ENCODE data around the gene PCDHGA1.

The PCDHGA1 gene

GRCh38 chr5:141516672-141517025 is 186.3 kb downstream of the PCDHGA1 start:
- DNase-seq, result no peak

DNA sequence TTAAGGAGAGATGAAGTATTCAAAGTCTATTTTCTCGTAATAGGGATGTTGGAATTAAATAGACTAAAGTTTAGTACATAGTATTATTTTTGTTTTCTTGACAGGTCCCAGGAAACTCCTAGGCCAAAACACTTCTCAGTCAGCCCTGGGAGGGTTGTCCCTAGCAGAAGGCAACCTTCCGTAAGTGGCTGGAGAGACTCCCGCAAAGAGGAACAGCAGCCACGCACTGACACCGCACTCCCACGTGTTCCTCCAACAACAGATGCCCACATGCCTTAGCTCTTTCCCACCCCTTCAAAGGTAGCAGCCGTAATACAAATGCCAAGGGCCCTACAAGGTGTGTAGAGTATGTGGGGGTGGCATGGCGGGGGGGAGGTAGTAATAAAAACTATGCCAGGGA is 187.0 kb downstream of the PCDHGA1 start:
- DNase-seq, result no peak

GRCh38 chr5:141517880-141518617 is 187.7 kb downstream of the PCDHGA1 start:
- DNase-seq, result no peak

DNA sequence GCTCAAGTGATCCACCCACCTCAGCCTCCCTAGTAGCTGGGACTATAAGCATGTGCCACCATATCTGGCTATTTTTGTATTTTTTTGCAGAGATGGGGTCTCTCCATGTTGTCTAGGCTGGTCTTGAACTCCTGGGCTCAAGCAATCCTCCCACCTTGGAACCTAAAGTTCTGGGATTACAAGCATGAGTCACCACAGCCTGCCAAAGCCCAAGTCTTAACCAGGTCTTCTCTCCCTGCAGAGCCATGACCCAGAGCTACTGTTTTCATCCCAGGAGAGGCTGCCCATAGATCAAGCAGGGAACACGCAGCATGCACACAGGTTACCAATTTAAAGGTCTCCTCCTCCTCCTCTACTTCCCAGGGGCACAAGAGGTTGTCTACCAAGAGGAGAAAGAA is 188.3 kb downstream of the PCDHGA1 start:
- DNase-seq, result no peak

DNA sequence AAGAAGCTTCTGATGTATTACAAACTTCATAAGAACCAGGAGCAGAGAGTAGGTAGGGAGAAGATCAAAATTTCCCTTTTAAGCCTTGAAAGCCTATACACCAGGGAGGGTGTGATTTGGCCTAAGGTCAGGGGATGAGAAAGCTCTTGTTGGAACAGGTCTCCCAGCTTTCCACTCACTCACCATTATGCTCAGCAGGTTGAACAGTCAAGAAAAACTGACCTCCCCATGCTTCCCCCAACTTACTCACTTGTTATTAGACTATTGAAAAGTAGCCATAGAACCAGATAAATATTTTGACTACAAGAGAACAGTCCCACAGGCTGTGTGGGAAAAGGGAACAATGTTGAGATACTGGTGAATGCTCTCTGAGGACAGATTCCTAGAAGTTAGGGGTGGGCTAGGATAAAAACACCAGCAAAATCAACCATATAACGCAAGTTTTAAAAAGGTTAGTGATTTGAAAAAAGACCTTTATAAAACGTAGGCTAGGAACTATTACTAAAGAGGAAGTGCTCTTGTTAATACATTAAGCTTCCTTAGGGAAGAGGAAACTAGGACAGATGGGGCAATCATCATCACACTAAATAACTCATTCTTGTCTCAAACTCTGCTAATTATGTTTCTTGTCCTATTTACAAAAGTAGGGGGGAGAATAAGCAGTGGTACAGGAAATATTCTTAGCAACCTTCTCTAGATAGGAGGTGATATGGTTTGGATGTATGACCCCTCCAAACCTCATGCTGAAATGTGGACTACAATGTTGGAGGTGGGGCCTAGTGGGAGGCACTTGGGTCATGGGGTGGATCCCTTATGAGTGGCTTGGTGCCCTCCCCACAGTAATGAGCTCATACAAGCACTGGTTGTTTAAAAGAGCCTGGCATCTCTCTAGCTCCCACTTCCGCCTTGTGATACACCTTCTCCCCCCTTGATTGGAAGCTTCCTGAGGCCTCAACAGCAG is 189.6 kb downstream of the PCDHGA1 start:
- no peak for DNase-seq

DNA sequence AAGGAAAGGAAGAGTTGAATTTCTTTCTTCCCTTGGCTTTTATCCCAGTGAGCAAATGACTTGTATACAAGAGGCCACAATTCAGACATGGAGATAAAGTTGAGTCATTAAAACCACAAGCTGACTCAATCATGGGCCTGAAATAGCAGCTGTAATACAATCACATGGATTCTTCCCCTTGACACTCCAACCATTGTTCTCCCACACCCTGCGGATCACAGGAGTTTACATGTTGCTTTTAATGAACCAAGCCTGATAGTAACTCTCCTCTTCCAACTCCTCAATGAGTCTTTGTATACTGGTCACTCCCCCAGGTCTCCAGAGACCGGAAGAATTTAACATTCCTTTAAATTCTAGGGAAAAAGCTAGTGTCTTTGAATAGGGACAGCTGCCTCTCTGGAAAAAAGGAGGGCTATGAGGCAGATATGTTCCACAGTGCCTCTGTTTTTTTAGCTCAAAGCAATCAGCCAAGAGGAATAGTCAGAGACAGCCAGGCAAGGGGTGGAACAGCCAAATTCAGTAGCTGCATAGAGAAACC is 191.0 kb downstream of the PCDHGA1 start:
- DNase-seq, result no peak

- no peak for DNase-seq
These were observed 192.0 kb downstream of the PCDHGA1 start for GRCh38 chr5:141522301-141522700.

- no peak for DNase-seq
These were observed 193.7 kb downstream of the PCDHGA1 start for GRCh38 chr5:141523991-141524390.

GRCh38 chr5:141524604-141525597 is 194.6 kb downstream of the PCDHGA1 start:
- DNase-seq, result peak; percentile 35

DNA sequence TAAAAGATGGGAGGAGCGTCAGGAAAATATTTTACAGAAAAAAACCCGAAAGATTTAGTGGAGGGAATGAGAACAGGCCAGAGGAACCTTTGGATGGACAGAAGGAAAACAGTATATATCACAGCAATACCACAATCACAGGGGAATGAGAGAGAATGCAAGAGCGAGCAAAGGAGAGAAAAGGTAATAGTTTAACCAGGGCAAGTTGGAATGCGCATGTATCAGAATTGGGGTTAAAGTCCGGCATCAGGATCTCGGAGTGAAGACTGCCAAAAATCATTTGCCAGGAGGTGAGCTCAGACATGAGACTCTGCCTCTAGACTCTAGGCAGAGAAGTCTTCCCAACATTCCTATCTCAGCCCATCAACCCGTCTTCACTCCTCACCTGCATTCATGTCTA is 195.3 kb downstream of the PCDHGA1 start:
- DNase-seq, result no peak

DNA sequence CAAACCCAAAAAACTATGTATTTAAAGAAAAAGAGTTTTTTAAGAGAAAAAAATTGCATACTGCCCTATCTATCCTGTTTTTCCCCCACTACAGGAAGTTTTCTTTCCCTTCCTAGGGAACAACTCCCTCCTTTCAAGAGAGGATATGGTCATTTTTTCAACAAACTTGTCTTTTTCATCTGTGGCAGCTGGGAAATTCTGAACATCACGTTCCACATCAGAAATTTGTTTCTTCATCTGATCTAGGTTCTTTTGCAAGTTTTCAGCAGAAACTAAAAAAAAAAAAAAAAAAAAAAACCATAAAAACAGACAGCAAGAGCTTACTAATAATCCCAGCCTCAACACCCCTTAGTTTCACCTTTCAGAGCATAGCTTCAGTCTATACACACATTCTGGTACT is 197.1 kb downstream of the PCDHGA1 start:
- DNase-seq, result no peak

- DNase-seq, result no peak
These were observed 198.1 kb downstream of the PCDHGA1 start for GRCh38 chr5:141528291-141528984.

- no peak for DNase-seq
These were observed 198.7 kb downstream of the PCDHGA1 start for GRCh38 chr5:141529002-141529401.

GRCh38 chr5:141529873-141530272 is 199.6 kb downstream of the PCDHGA1 start:
- no peak for DNase-seq

- no peak for DNase-seq
These were observed 202.4 kb downstream of the PCDHGA1 start for GRCh38 chr5:141532726-141533125.

GRCh38 chr5:141533897-141534296 is 203.6 kb downstream of the PCDHGA1 start:
- no peak for DNase-seq

- DNase-seq, result no peak
These were observed 204.3 kb downstream of the PCDHGA1 start for GRCh38 chr5:141534492-141535213.

DNA sequence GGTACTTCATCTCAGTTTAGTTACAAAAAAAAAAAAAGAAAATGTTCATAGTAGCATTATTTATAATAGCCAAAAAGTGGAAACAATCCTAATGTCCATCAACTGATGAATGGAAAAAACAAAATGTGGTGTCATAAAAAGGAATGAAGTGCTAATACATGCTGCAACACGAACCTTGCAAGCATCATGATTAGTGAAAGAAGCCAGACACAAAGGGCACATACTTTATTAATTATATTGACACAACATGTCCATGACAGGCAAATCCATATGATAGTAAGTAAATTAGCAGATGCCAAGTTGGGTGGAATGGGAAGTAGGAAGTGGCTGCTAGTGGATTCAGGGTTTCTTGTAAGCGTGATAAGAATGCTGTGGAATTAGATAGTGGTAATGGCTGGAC is 212.7 kb downstream of the PCDHGA1 start:
- no peak for DNase-seq

DNA sequence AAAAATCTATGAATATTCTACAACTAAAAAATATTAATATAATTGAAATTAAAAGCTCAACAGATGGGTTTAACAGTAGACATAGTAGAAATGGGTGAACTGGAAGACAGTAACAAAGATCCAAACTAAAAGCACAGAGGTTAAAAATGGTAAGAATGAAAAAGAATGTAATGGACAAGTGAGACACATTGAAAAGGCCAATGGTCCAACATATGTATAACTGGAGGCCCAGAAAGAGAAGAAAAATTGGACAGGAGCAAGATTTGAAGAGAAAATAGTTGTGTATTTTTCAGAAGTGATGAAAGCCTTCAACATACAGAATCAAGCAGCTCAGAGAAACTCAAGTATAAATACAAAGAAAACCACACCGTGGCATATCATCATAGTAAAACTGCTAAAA is 217.2 kb downstream of the PCDHGA1 start:
- no peak for DNase-seq

DNA sequence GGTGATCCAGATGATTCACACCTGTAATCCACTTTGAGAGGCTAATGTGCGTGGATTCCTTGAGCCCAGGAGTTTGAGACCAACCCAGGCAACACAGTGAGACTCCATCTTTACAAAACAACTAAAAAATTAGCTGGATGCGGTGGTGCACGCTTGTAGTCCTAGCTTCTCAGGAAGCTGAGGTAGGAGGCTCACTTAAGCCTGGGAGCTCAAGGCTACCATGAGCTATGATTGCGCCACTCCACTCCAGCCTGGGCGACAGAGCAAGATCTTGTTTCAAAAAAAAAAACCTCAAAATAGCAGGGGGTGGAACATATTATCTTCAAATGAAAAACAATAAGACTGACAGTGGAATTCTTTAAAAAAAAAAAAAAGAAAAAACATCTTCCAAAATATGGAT is 217.6 kb downstream of the PCDHGA1 start:
- no peak for DNase-seq

- peak; percentile 65 for DNase-seq
These were observed 227.4 kb downstream of the PCDHGA1 start for GRCh38 chr5:141557681-141558136.

Measured in activated gamma-delta T cell treated with Interleukin-2 at 50 U/mL for 16 hours (primary cell).